ENCODE results near the gene DNAJB11.

- TF ChIP-seq POLR2A (IDR thresholded peaks at IDR 0.05; ENCODE audit: low read depth, low read length) (no peak), POLR2AphosphoS5 (IDR thresholded peaks at IDR 0.05; ENCODE audit: low read depth, low read length) (no peak), TAF1 (IDR thresholded peaks at IDR 0.05; ENCODE audit: low read depth, low read length) (no peak), POU2F2 (IDR thresholded peaks at IDR 0.05; ENCODE audit: low read depth, low read length) (no peak), SPI1 (IDR thresholded peaks at IDR 0.05; ENCODE audit: low read depth, low read length) (no peak)
These were observed 42.5 kb downstream of the DNAJB11 start, which contains the start of gene AHSG for GRCh38 chr3:186612721-186613636.
